Peyer's patch (tissue), 4 donors: ENCODE results near the gene SAMD7. TPM values are rescaled to one million over a fixed set of nuclear protein-coding genes. Genes with fewer than 3 reads are reported as not detected.

Source experiments
- DNase-seq, 3 donors: peaks; one replicate each; pipeline ENCODE4 v3.0.0-alpha.2; 2017 to 2019
- H3K27ac ChIP-seq, 4 donors: fragments of 200-600 bp; sonication (generic); one replicate each; pipeline ENCODE4 v1.5.1; 2016 to 2019
- H3K27me3 ChIP-seq, 2 donors: fragments of 200-600 bp; sonication (generic); one replicate each; pipeline ENCODE4 v1.5.1; 2019
- H3K36me3 ChIP-seq, 3 donors: fragments of 200-600 bp; sonication (generic); one replicate each; pipeline ENCODE4 v1.5.1; 2016 to 2019
- H3K4me1 ChIP-seq, 4 donors: fragments of 200-600 bp; sonication (generic); one replicate each; pipeline ENCODE4 v1.5.1; 2016 to 2019
- H3K4me3 ChIP-seq, 4 donors: fragments of 200-600 bp; sonication (generic); 1 replicate in 3 of 4; 2 replicates in 1 of 4; pipeline ENCODE4 v1.5.1; 2016 to 2019; ENCODE audit warnings: mild to moderate bottlenecking in 1 of 4
- H3K9me3 ChIP-seq, 4 donors: fragments of 200-600 bp; sonication (generic); one replicate each; pipeline ENCODE4 v1.5.1; 2016 to 2019; ENCODE audit warnings: mild to moderate bottlenecking in 1 of 4
- CTCF ChIP-seq, 6 experiments: fragments of 450-650 bp in 4 of 6; fragments of 200-600 bp in 2 of 6; sonication (generic) in 1 of 6; IDR thresholded peaks; one replicate each; pipeline ENCODE4 v1.5.1; 2017 to 2019; ENCODE audit warnings: antibody characterized with exemption in 6 of 6, mild to moderate bottlenecking in 3 of 6, moderate library complexity in 1 of 6
- POLR2A ChIP-seq, 2 donors: fragments of 450-650 bp; IDR thresholded peaks; one replicate each; pipeline ENCODE4 v1.5.1; 2017; ENCODE audit warnings: antibody characterized with exemption in 2 of 2, mild to moderate bottlenecking in 2 of 2, moderate library complexity in 2 of 2
- total RNA-seq, 4 donors: library from RNA; depleted of rRNA; stranded (reverse); fragments of >200 nt; gene quantifications; one replicate each; pipeline ENCODE4 v1.1.0, GENCODE V29; 2016

Gene SAMD7
- total RNA-seq, result not detected

GRCh38 chr3:169911272-169911671 is at the start of gene SAMD7:
TSS of gene SAMD7 (plus strand) at chr3:169911572. CDS start at chr3:169919499, 7,927 bp downstream.
- Histone ChIP-seq H3K9me3 (no peaks in the 10 kb centered on the region), H3K27me3 (no peaks in the 10 kb centered on the region), H3K36me3 (no peaks in the 10 kb centered on the region), H3K4me3 (no peak within 1 kb of the TSS), H3K27ac (no peak within 1 kb of the TSS), H3K4me1 (no peaks in the 10 kb centered on the region)
- TF ChIP-seq POLR2A (IDR thresholded peaks at IDR 0.05), result no peak
- no peak for TF ChIP-seq CTCF (IDR thresholded peaks at IDR 0.05)
- DNase-seq, result no peak

DNA sequence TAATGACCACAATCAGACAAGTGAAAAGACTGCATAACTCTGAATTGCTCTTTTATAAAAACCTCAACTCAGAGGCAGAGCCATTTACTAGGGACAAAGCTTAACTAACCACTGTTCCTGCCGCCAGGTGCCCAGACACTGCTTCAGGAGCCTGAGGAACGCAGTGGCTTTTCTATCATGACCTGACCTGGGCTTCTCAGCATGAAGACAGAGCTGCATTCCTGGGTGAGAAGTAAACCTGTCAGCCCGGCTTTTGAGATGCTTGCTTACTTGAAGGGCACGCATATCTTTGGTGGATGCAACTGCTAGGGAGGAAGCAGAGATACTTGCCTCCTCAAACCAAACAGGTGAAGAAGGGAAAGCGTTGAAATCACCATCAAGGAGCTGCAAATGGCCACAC is 49.5 kb upstream of the SAMD7 start:
- H3K4me3 ChIP-seq, result no peak overlapping the region
- H3K36me3 ChIP-seq, result peaks cover 0 to 10% (median 0%) of the 10 kb centered on the region in 3 donors
- H3K27me3 ChIP-seq, result no peaks in the 10 kb centered on the region
- TF ChIP-seq CTCF (IDR thresholded peaks at IDR 0.05), result no peak
- TF ChIP-seq POLR2A (IDR thresholded peaks at IDR 0.05), result no peak
- no peaks in the 10 kb centered on the region for H3K9me3 ChIP-seq
- H3K27ac ChIP-seq, result no peak overlapping the region
- H3K4me1 ChIP-seq, result peaks cover 0 to 16% (median 0%) of the 10 kb centered on the region in 4 donors
- no peak for DNase-seq

DNA sequence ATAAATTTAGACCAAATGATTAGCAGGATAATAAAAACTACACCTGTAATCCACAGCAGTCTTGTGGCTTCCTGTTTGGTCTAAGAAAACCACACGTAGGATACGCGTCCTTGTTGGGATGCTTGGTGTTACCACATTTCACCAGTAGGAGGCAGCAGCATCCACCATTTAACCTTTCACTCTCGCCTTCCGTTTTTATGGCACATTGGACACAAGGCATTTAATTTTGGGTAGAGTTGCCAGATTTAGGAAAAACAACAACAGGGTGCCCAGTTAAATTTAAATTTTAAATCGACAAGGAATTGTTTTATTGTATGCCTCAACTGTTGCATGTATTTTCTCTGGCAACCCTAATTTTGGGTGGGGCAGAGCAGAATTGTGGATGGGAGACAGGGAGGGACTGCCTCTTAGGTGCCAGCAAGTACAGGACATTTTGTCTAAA is 47.9 kb upstream of the SAMD7 start:
- peak; percentile 61 to 90 (median 69) for DNase-seq
- Histone ChIP-seq H3K27me3 (no peaks in the 10 kb centered on the region), H3K9me3 (no peaks in the 10 kb centered on the region), H3K4me3 (no peak overlapping the region), H3K4me1 (peaks cover 0 to 16% (median 0%) of the 10 kb centered on the region in 4 donors), H3K36me3 (peaks cover 0 to 10% (median 0%) of the 10 kb centered on the region in 3 donors), H3K27ac (no peak overlapping the region)
- TF ChIP-seq POLR2A (IDR thresholded peaks at IDR 0.05) (no peak), CTCF (IDR thresholded peaks at IDR 0.05) (peak; percentile 81 to 98 (median 96))

DNA sequence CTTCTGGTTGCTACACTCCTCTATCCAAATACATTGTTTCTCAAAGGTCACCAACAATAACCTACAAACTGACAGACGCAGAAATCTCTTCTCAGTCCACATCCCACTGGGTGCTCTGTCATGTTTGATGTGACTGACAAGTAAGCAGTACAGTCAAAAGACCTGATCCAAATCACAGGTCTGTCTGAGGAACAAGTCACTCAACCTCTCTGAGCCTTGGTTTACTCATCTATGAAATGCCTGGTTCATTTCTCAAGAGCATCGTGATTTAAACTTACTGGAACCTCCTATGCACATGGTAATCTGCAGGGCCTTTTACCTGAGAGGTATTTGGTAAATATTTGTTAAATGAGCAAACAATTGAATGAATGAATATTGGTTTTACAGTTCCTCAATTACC is 47.1 kb upstream of the SAMD7 start:
- no peak for DNase-seq

DNA sequence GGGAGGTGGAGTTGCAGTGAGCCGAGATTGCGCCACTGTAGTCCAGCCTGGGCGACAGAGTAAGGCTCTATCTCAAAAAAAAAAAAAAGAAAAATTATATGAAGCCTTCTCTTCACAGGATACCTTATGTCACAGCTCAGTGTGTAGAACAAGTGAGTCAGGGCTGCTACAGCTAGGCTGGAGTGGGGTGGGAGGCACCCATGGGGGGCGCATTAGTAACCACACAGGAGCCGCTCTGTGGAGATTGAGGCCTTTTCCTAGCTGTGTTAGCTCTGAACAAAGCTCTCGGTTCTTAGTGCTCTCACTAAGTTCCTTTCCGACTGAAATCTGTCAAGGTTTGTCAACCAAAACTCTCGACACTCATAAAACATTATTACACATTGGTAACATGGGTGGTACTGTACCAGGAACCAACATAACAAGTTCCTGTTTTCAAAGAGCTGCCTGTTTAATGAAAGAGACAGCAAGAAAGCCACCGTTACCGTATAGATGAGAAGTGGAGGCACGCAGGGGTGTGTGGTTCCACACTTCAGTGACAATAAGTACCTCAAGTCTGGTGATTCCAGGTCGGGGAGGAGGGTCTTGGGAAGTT is 46.1 kb upstream of the SAMD7 start:
- Histone ChIP-seq H3K9me3 (no peaks in the 10 kb centered on the region), H3K4me1 (peaks cover 0 to 19% (median 0%) of the 10 kb centered on the region in 4 donors), H3K4me3 (no peak overlapping the region), H3K27ac (peak overlapping the region in 1 of 4 donors; percentile 40), H3K36me3 (peaks cover 0 to 5% (median 0%) of the 10 kb centered on the region in 3 donors), H3K27me3 (no peaks in the 10 kb centered on the region)
- TF ChIP-seq POLR2A (IDR thresholded peaks at IDR 0.05), result no peak
- no peak for TF ChIP-seq CTCF (IDR thresholded peaks at IDR 0.05)
- no peak for DNase-seq

More for the DNA sequence above, 47.1 kb upstream of the SAMD7 start:
- Histone ChIP-seq H3K36me3 (peaks cover 0 to 10% (median 0%) of the 10 kb centered on the region in 3 donors), H3K27ac (no peak overlapping the region), H3K4me1 (peaks cover 0 to 16% (median 0%) of the 10 kb centered on the region in 4 donors), H3K9me3 (no peaks in the 10 kb centered on the region), H3K4me3 (no peak overlapping the region), H3K27me3 (no peaks in the 10 kb centered on the region)
- TF ChIP-seq POLR2A (IDR thresholded peaks at IDR 0.05) (no peak), CTCF (IDR thresholded peaks at IDR 0.05) (no peak)
